Spinal cord (tissue), 10 donors: ENCODE measurements around the gene DCC. TPM values are rescaled to one million over a fixed set of nuclear protein-coding genes. Genes with fewer than 3 reads are reported as not detected.

Source experiments
- DNase-seq, 6 donors: peaks; one replicate each; pipeline versions ENCODE4 v3.0.0 to v3.0.0-alpha.2; 2013 to 2015; ENCODE audit warnings: low spot score in 6 of 6, low read depth in 4 of 6
- H3K27ac ChIP-seq: one replicate; pipeline ENCODE4 v1.5.1; 2013; ENCODE audit warnings: low read depth, low read length, control low read depth
- H3K27me3 ChIP-seq: one replicate; pipeline ENCODE4 v1.6.1; 2013; ENCODE audit warnings: low read length; ENCODE audit not compliant: control insufficient read depth, insufficient read depth
- H3K36me3 ChIP-seq: one replicate; pipeline ENCODE4 v1.6.1; 2013; ENCODE audit warnings: low read length; ENCODE audit not compliant: control insufficient read depth, insufficient read depth
- H3K4me1 ChIP-seq: one replicate; pipeline ENCODE4 v1.6.1; 2013; ENCODE audit warnings: low read length; ENCODE audit not compliant: control insufficient read depth, insufficient read depth
- H3K4me3 ChIP-seq: one replicate; pipeline ENCODE4 v1.5.1; 2013; ENCODE audit warnings: low read depth, low read length, control low read depth
- H3K9me3 ChIP-seq: one replicate; pipeline ENCODE4 v1.6.1; 2013; ENCODE audit warnings: low read length; ENCODE audit not compliant: control insufficient read depth, insufficient read depth
- WGBS: methylation state at CpG from one replicate; pipeline ENCODE4 v1.1.5; 2013; ENCODE audit warnings: missing lambda C conversion rate; ENCODE audit not compliant: insufficient coverage; 5-methylcytosine and 5-hydroxymethylcytosine counted together
- polyA plus RNA-seq, 2 donors: library from polyadenylated mRNA; unstranded; fragments of 120-200 nt; gene quantifications; one replicate each; pipeline ENCODE4 v1.2.1, GENCODE V29; 2013; ENCODE audit not compliant: insufficient read length in 2 of 2
- total RNA-seq, 2 donors: library from RNA; depleted of rRNA in 1 of 2; stranded (reverse); fragments of 120-200 nt in 1 of 2; fragments of >200 nt in 1 of 2; gene quantifications; one replicate each; pipeline versions ENCODE4 v1.2.3 to v1.2.4, GENCODE V29; 2013 to 2014
- donor health status: healthy.

DCC gene
- total and polyA plus RNA-seq, 4 donors, result 13.8 to 27.3 (median 17.2) TPM

- no peak overlapping the region for H3K27ac ChIP-seq
- no peak for DNase-seq
- WGBS, result 83% methylated on average over 2 of the region's 4 CpGs
- peaks cover 3% of the 10 kb centered on the region for H3K4me1 ChIP-seq
- no peaks in the 10 kb centered on the region for H3K36me3 ChIP-seq
- no peak overlapping the region for H3K4me3 ChIP-seq
- no peaks in the 10 kb centered on the region for H3K9me3 ChIP-seq
- no peaks in the 10 kb centered on the region for H3K27me3 ChIP-seq
Measured at GRCh38 chr18:52715421-52715820, 375.4 kb downstream of the DCC start.

GRCh38 chr18:52715991-52716390, 376.0 kb downstream of the DCC start:
- 83% methylated on average over 6 of the region's 7 CpGs for WGBS

DNA sequence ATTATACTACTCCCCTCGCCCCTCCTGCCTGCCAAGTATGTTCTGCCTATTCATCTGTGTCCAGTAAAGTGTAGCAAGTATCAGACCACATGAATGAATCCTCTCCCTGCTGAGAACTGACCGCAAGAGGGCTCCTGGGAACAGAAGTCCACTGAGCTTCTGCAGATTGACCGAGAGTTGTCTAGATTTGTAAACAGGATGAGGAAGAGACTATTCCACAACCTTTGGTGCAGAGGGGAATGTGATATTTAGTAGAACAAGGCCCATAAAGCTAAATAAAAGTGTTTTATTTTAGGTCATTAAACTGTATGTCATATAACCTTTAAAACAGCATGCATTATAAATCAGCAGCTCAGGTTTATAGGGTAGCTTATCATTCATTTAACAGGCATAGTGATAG, 377.0 kb downstream of the DCC start:
- Histone ChIP-seq H3K4me1 (peaks cover 3% of the 10 kb centered on the region), H3K36me3 (no peaks in the 10 kb centered on the region), H3K27ac (no peak overlapping the region), H3K9me3 (no peaks in the 10 kb centered on the region), H3K27me3 (no peaks in the 10 kb centered on the region), H3K4me3 (no peak overlapping the region)
- whole genome bisulfite sequencing, result 49% methylated on average over 2 of the region's 3 CpGs
- peak in 5 of 6 donors; percentile 12 to 62 (median 17) for DNase-seq

More at GRCh38 chr18:52715991-52716390, 376.0 kb downstream of the DCC start:
- DNase-seq, result no peak
- no peaks in the 10 kb centered on the region for H3K9me3 ChIP-seq
- H3K4me3 ChIP-seq, result no peak overlapping the region
- no peaks in the 10 kb centered on the region for H3K27me3 ChIP-seq
- H3K36me3 ChIP-seq, result no peaks in the 10 kb centered on the region
- H3K27ac ChIP-seq, result no peak overlapping the region
- H3K4me1 ChIP-seq, result peaks cover 3% of the 10 kb centered on the region

DNA sequence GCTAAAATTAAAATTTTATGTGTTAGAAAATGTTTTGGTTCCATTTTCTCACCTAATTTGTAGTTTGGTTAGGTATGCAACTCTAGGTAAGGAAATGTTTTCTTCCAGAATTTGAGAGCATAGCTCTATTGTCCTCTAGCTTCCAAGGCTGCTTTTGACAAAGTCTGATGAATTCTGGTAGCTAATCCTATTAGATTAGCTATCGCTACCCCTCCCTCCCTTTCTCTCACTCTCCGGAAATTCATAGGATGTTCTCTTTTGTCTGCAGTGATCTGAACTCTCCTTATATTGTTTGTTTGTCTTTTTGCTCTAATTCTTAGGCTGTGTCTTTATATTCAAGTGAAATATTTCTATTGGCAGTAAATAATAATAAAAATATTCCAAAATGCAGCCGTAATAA, 382.9 kb downstream of the DCC start:
- no peaks in the 10 kb centered on the region for H3K36me3 ChIP-seq
- no peaks in the 10 kb centered on the region for H3K4me1 ChIP-seq
- no peak for DNase-seq
- H3K27ac ChIP-seq, result no peak overlapping the region
- no CpG with 5 or more reads among the region's 3 CpGs for WGBS
- no peaks in the 10 kb centered on the region for H3K27me3 ChIP-seq
- H3K4me3 ChIP-seq, result no peak overlapping the region
- H3K9me3 ChIP-seq, result no peaks in the 10 kb centered on the region

DNA sequence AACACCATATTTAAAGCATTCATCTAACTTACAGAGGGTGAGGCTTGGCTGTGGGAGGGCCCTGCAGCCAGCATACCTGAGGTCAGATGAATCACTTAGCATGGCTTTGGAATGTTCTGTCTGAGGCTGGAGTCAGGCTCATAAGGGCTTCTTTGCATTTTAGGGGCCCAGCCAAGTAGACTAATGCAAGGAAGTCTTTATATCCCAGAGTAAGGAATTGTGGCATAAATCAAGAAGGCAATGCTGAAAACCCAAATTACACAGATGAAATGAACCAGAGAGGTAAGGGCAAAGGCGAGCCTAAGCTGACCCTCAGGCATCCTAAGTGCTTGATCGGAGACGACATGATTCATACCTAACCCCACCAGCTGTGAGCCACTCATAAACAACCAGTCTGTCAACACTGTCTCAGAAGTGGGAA, 383.6 kb downstream of the DCC start:
- no peaks in the 10 kb centered on the region for H3K36me3 ChIP-seq
- no peaks in the 10 kb centered on the region for H3K27me3 ChIP-seq
- H3K4me1 ChIP-seq, result no peaks in the 10 kb centered on the region
- no peak overlapping the region for H3K4me3 ChIP-seq
- DNase-seq, result no peak
- H3K27ac ChIP-seq, result no peak overlapping the region
- WGBS, result no CpG with 5 or more reads among the region's 3 CpGs
- no peaks in the 10 kb centered on the region for H3K9me3 ChIP-seq

GRCh38 chr18:52730972-52731619, 391.1 kb downstream of the DCC start:
- WGBS, result no CpG with 5 or more reads among the region's 3 CpGs

DNA sequence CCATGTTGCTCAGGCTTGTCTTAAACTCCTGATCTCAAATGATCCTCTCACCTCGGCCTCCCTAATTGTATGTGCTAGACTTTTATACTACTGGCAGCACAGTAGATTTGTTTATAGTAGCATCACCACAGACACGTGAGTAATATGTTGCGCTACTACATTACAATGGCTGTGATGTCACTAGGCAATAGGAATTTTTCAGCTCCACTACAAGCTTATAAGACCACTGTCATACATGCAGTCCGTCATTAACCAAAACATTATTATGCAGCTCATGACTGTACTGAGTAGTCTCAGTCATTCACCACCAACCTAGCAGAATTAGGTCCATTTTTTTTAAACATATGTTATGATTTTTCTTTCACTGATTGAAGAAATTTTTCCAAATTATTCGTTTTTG, 398.9 kb downstream of the DCC start:
- Histone ChIP-seq H3K4me3 (no peak overlapping the region), H3K4me1 (no peaks in the 10 kb centered on the region), H3K27ac (no peak overlapping the region), H3K27me3 (no peaks in the 10 kb centered on the region), H3K36me3 (no peaks in the 10 kb centered on the region), H3K9me3 (no peaks in the 10 kb centered on the region)
- DNase-seq, result no peak
- no CpG with 5 or more reads among the region's 5 CpGs for WGBS

More at GRCh38 chr18:52730972-52731619, 391.1 kb downstream of the DCC start:
- Histone ChIP-seq H3K4me3 (no peak overlapping the region), H3K9me3 (no peaks in the 10 kb centered on the region), H3K36me3 (no peaks in the 10 kb centered on the region), H3K27me3 (no peaks in the 10 kb centered on the region), H3K4me1 (no peaks in the 10 kb centered on the region), H3K27ac (no peak overlapping the region)
- peak in 1 of 6 donors; percentile 40 for DNase-seq

DNA sequence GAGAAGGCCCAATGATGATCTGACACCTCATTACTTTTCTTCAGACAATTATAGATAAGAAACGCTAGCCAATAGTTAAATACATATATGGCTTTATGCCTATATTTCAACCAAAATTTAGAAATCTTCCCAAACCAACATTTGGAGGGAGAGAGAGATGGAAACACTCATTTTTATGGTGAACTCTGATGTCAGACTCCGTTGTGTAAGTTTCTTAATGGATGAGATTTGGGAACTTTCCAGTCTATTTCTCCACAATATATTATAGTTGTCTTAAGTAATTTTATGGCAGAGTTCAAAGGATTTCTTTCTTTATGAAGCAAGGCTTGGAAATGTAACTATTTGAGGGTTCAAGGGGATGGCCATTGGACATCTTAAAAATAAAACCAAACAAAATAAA, 407.0 kb downstream of the DCC start:
- no peaks in the 10 kb centered on the region for H3K27me3 ChIP-seq
- H3K36me3 ChIP-seq, result peaks cover 4% of the 10 kb centered on the region
- no peak overlapping the region for H3K4me3 ChIP-seq
- WGBS, result no CpG with 5 or more reads among the region's 2 CpGs
- no peak overlapping the region for H3K27ac ChIP-seq
- no peaks in the 10 kb centered on the region for H3K9me3 ChIP-seq
- H3K4me1 ChIP-seq, result no peaks in the 10 kb centered on the region
- no peak for DNase-seq

DNA sequence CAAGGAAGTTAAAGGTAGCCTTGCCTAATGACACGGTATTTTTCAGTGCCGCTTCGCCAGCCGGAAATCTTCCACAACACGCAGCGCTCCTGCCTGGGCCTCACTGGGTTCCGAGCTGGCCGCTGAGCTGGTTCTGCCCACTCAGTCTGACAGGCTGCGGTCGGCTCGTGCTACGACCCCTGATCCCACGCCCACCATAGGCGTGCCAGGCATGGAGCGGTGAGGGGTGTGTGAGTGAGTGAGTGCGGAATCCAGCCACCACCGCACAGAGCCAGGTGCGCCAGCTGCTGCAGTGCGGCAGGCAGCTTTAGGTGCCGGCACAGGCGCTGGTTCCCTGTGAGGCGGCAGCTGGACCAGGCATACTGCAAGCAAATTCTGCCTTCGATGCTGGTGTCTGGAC, 407.9 kb downstream of the DCC start:
- 95% methylated on average over 18 of the region's 23 CpGs for WGBS
- H3K4me1 ChIP-seq, result no peaks in the 10 kb centered on the region
- no peak for DNase-seq
- H3K4me3 ChIP-seq, result no peak overlapping the region
- H3K27ac ChIP-seq, result no peak overlapping the region
- no peaks in the 10 kb centered on the region for H3K27me3 ChIP-seq
- no peaks in the 10 kb centered on the region for H3K9me3 ChIP-seq
- peaks cover 4% of the 10 kb centered on the region for H3K36me3 ChIP-seq

GRCh38 chr18:52748343-52748742, 408.3 kb downstream of the DCC start:
- Histone ChIP-seq H3K27me3 (no peaks in the 10 kb centered on the region), H3K4me1 (no peaks in the 10 kb centered on the region), H3K9me3 (no peaks in the 10 kb centered on the region), H3K4me3 (no peak overlapping the region), H3K27ac (no peak overlapping the region), H3K36me3 (peaks cover 4% of the 10 kb centered on the region)
- DNase-seq, result no peak
- WGBS, result 98% methylated on average over 8 of the region's 8 CpGs
